Measurements from ENCODE around the gene WTAP. TPM values are rescaled to one million over a fixed set of nuclear protein-coding genes. Genes with fewer than 3 reads are reported as not detected.

Gene WTAP
- total and polyA plus RNA-seq, 2 of the 4 experiments (the other 2 are of a cell fraction), result 30.2 to 92.3 TPM

- DNase-seq (no peak), ATAC-seq (ENCODE audit: low read depth) (no peak)
- Histone ChIP-seq H3K36me3 (ENCODE audit: control insufficient read depth, insufficient read depth, low read length) (peaks cover 40% of the 10 kb centered on the region), H3K4me1 (ENCODE audit: control insufficient read depth, insufficient read depth, low read length) (no peaks in the 10 kb centered on the region), H3K9ac (ENCODE audit: low read depth, low read length) (no peak overlapping the region), H4K91ac (ENCODE audit: insufficient read depth, low read depth, low read length) (no peak overlapping the region), H3K56ac (ENCODE audit: extremely low read depth, insufficient read depth, low read length) (no peak overlapping the region), H4K20me1 (ENCODE audit: insufficient read depth, low read length) (no peaks in the 10 kb centered on the region), H2BK5ac (ENCODE audit: low read depth, low read length, poor library complexity, severe bottlenecking) (no peak overlapping the region), H4K8ac (ENCODE audit: low read depth in 2 of 2, low read length in 2 of 2) (no peak overlapping the region), H3K9me3 (ENCODE audit: control insufficient read depth, insufficient read depth, low read length) (no peaks in the 10 kb centered on the region), H3K27ac (ENCODE audit: insufficient read depth, low read length) (no peak overlapping the region), H3K18ac (ENCODE audit: low read depth, low read length) (no peak overlapping the region), H2AK9ac (replicated peaks; ENCODE audit: low read depth, low read length, poor library complexity) (no peak overlapping the region), H3K9me1 (ENCODE audit: insufficient read depth, low read length) (no peaks in the 10 kb centered on the region), H3K4me3 (ENCODE audit: insufficient read depth, low read depth, low read length) (no peak overlapping the region), H4K5ac (ENCODE audit: low read depth, low read length) (no peak overlapping the region), H3K4me2 (ENCODE audit: low read depth, low read length) (no peak overlapping the region), H2AK5ac (ENCODE audit: low read depth, low read length) (no peak overlapping the region), H2BK20ac (ENCODE audit: low read depth, low read length) (no peak overlapping the region), H3K14ac (replicated peaks; ENCODE audit: low read depth, low read length) (no peak overlapping the region), H2BK120ac (ENCODE audit: low read depth, low read length) (no peak overlapping the region), H2BK15ac (ENCODE audit: low read depth, low read length) (no peak overlapping the region), H3K23ac (ENCODE audit: low read depth, low read length) (no peak overlapping the region), H2AFZ (replicated peaks; ENCODE audit: low read length, poor library complexity) (no peak overlapping the region), H3K27me3 (ENCODE audit: control insufficient read depth, insufficient read depth, low read length) (no peaks in the 10 kb centered on the region), H3K4ac (ENCODE audit: low read depth, low read length) (no peak overlapping the region), H3K79me1 (ENCODE audit: low read depth in 1 of 2, low read length in 2 of 2) (peaks cover 8 to 11% of the 10 kb centered on the region in 2 experiments)
- dilution Hi-C loops (cut with HindIII; ENCODE audit: low sequenced_read_pairs, unreplicated experiment), result no loop called here
- intact Hi-C loops (cut with micrococcal nuclease), result no loop called here
- TF ChIP-seq, protein P1, sequence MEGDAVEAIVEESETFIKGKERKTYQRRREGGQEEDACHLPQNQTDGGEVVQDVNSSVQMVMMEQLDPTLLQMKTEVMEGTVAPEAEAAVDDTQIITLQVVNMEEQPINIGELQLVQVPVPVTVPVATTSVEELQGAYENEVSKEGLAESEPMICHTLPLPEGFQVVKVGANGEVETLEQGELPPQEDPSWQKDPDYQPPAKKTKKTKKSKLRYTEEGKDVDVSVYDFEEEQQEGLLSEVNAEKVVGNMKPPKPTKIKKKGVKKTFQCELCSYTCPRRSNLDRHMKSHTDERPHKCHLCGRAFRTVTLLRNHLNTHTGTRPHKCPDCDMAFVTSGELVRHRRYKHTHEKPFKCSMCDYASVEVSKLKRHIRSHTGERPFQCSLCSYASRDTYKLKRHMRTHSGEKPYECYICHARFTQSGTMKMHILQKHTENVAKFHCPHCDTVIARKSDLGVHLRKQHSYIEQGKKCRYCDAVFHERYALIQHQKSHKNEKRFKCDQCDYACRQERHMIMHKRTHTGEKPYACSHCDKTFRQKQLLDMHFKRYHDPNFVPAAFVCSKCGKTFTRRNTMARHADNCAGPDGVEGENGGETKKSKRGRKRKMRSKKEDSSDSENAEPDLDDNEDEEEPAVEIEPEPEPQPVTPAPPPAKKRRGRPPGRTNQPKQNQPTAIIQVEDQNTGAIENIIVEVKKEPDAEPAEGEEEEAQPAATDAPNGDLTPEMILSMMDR (conservative IDR thresholded peaks at IDR 0.05; ENCODE audit: low read depth, low read length), result no peak
- no peak for TF ChIP-seq MXI1 (IDR thresholded peaks at IDR 0.05; ENCODE audit: borderline replicate concordance, low read depth, low read length)
- no peak for TF ChIP-seq CHD1 (IDR thresholded peaks at IDR 0.05; ENCODE audit: low read depth, low read length)
- TF ChIP-seq MAZ (IDR thresholded peaks at IDR 0.05; ENCODE audit: borderline replicate concordance, low read depth, low read length), result no peak
- TF ChIP-seq NFE2L2 (IDR thresholded peaks at IDR 0.05; ENCODE audit: low read depth, low read length), result no peak
- TF ChIP-seq POLR2A (IDR thresholded peaks at IDR 0.05; ENCODE audit: low read depth, low read length), result no peak
- no peak for TF ChIP-seq RCOR1 (IDR thresholded peaks at IDR 0.05; ENCODE audit: insufficient replicate concordance, low read length)
- no peak for TF ChIP-seq FOS (IDR thresholded peaks at IDR 0.05; ENCODE audit: low read depth, low read length)
- no CpG with 5 or more reads among the region's 1 CpG for WGBS, 2 experiments (ENCODE audit: extremely low coverage in 2 of 2, insufficient read length in 1 of 2)
- BruUV-seq (replicated peaks), result no TSS peak
- in situ Hi-C loops (cut with MboI; ENCODE audit: low sequenced_read_pairs), result no loop called here
- ChIA-PET CTCF (no interaction called here), POLR2A (ENCODE audit: unreplicated experiment) (no interaction called here)
These were observed 50.8 kb downstream of the WTAP start for GRCh38 chr6:159778131-159778530.
